ENCODE results near the gene TOMT. TPM values are rescaled to one million over a fixed set of nuclear protein-coding genes. Genes with fewer than 3 reads are reported as not detected.

Gene TOMT
- total RNA-seq, 2 experiments from 2014 or later: not detected

DNA sequence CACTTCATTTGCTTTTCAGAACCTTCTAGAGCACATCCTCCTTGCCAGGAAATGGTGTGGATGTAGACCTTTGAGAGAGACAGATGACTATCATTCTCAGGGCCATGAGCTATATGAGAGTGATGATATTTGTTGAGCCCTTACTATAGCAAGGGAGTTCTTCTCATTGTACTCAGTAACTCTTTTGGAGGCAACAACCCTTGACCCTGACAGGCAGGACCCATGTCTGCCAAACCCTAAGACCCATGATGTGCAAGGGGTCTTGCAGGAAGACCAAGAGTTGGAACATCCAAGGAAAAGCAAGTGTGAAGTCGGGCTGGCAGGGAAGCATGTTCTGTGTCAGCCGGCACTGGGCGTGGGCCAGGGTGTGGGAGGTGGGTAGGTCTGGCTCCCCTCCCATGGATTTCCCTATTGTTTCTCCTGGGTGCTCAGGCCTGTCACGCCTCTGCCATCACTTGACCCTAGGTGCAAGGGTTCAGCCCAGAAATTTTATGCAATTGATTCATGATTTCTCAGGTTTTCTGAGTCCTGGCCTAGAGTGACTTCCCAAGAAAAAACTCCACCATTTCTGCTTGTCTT is 31.0 kb downstream of the TOMT start:
- Histone ChIP-seq H3K9me2 (ENCODE audit: insufficient read depth, low read length) (no peaks in the 10 kb centered on the region), H3K9me3 (ENCODE audit: low read length) (no peaks in the 10 kb centered on the region), H3K4me2 (ENCODE audit: low read length) (no peak overlapping the region), H4K20me1 (ENCODE audit: insufficient read depth, low read length) (no peaks in the 10 kb centered on the region), H2AFZ (ENCODE audit: low read length) (no peak overlapping the region), H3K36me3 (ENCODE audit: insufficient read depth, low read length) (no peaks in the 10 kb centered on the region), H3K79me2 (ENCODE audit: insufficient read depth, low read depth, low read length) (no peaks in the 10 kb centered on the region), H3K27ac (ENCODE audit: low read depth, low read length, poor library complexity, severe bottlenecking) (no peak overlapping the region), H3K4me1 (ENCODE audit: insufficient read depth, low read length, poor library complexity, severe bottlenecking) (no peaks in the 10 kb centered on the region), H3K4me3 (ENCODE audit: low read depth, low read length, poor library complexity, severe bottlenecking) (no peak overlapping the region)
- intact Hi-C loops (cut with micrococcal nuclease; ENCODE audit: unreplicated experiment): no loop called here
- no peak for DNase-seq (ENCODE audit: low spot score)
- TF ChIP-seq EZH2phosphoT487 (IDR thresholded peaks at IDR 0.05; ENCODE audit: borderline replicate concordance, low read depth, low read length): no peak
- TF ChIP-seq, protein P1, sequence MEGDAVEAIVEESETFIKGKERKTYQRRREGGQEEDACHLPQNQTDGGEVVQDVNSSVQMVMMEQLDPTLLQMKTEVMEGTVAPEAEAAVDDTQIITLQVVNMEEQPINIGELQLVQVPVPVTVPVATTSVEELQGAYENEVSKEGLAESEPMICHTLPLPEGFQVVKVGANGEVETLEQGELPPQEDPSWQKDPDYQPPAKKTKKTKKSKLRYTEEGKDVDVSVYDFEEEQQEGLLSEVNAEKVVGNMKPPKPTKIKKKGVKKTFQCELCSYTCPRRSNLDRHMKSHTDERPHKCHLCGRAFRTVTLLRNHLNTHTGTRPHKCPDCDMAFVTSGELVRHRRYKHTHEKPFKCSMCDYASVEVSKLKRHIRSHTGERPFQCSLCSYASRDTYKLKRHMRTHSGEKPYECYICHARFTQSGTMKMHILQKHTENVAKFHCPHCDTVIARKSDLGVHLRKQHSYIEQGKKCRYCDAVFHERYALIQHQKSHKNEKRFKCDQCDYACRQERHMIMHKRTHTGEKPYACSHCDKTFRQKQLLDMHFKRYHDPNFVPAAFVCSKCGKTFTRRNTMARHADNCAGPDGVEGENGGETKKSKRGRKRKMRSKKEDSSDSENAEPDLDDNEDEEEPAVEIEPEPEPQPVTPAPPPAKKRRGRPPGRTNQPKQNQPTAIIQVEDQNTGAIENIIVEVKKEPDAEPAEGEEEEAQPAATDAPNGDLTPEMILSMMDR (conservative IDR thresholded peaks at IDR 0.05; ENCODE audit: low read length): no peak
- CTCF ChIA-PET (ENCODE audit: unreplicated experiment): no interaction called here
- POLR2A ChIA-PET: no interaction called here
- BruUV-seq (replicated peaks): no TSS peak

DNA sequence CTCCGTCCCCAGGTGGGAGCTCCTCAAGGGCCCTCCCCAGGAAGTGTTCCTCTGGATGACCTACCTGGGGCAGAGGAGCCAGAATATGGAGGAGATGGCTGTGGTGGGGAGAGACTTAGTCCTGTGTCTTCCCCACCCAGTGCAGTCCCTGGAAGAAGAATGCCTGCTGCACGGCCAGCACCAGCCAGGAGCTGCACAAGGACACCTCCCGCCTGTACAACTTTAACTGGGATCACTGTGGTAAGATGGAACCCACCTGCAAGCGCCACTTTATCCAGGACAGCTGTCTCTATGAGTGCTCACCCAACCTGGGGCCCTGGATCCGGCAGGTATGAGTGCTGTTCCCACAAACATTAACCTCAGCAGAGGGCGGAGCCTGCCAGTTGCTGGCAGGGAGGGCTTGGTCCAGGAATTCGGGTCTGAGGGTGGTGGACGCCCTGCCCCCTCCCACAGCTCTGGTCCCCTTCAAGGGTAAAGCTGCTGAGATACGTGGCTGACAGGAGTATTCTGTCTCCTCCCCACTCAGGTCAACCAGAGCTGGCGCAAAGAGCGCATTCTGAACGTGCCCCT is 33.2 kb downstream of the TOMT start:
- CTCF ChIA-PET (ENCODE audit: unreplicated experiment): no interaction called here
- Histone ChIP-seq H4K20me1 (ENCODE audit: insufficient read depth, low read length) (no peaks in the 10 kb centered on the region), H3K36me3 (ENCODE audit: insufficient read depth, low read length) (no peaks in the 10 kb centered on the region), H3K79me2 (ENCODE audit: insufficient read depth, low read depth, low read length) (no peaks in the 10 kb centered on the region), H3K9me3 (ENCODE audit: low read length) (no peaks in the 10 kb centered on the region), H3K4me1 (ENCODE audit: insufficient read depth, low read length, poor library complexity, severe bottlenecking) (no peaks in the 10 kb centered on the region), H2AFZ (ENCODE audit: low read length) (no peak overlapping the region), H3K4me3 (ENCODE audit: low read depth, low read length, poor library complexity, severe bottlenecking) (no peak overlapping the region), H3K27ac (ENCODE audit: low read depth, low read length, poor library complexity, severe bottlenecking) (no peak overlapping the region), H3K9me2 (ENCODE audit: insufficient read depth, low read length) (no peaks in the 10 kb centered on the region), H3K4me2 (ENCODE audit: low read length) (no peak overlapping the region)
- POLR2A ChIA-PET: no interaction called here
- DNase-seq (ENCODE audit: low spot score): no peak
- no TSS peak for BruUV-seq (replicated peaks)
- intact Hi-C loops (cut with micrococcal nuclease; ENCODE audit: unreplicated experiment): no loop called here
- TF ChIP-seq, protein P1 (conservative IDR thresholded peaks at IDR 0.05; ENCODE audit: low read length): no peak
- no peak for TF ChIP-seq EZH2phosphoT487 (IDR thresholded peaks at IDR 0.05; ENCODE audit: borderline replicate concordance, low read depth, low read length)

DNA sequence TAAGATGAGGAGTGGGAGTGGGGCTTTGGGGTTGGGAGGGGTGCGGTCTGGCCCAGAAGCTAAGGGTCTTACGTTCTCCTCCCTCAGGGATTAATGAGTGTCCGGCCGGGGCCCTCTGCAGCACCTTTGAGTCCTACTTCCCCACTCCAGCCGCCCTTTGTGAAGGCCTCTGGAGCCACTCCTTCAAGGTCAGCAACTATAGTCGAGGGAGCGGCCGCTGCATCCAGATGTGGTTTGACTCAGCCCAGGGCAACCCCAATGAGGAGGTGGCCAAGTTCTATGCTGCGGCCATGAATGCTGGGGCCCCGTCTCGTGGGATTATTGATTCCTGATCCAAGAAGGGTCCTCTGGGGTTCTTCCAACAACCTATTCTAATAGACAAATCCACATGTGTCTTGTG is 33.8 kb downstream of the TOMT start:
- POLR2A ChIA-PET: no interaction called here
- no peaks in the 10 kb centered on the region for H3K4me1 ChIP-seq (ENCODE audit: insufficient read depth, low read length, poor library complexity, severe bottlenecking)
- H3K9me2 ChIP-seq (ENCODE audit: insufficient read depth, low read length): no peaks in the 10 kb centered on the region
- H3K9me3 ChIP-seq (ENCODE audit: low read length): no peaks in the 10 kb centered on the region
- H3K36me3 ChIP-seq (ENCODE audit: insufficient read depth, low read length): no peaks in the 10 kb centered on the region
- H3K27ac ChIP-seq (ENCODE audit: low read depth, low read length, poor library complexity, severe bottlenecking): no peak overlapping the region
- TF ChIP-seq EZH2phosphoT487 (IDR thresholded peaks at IDR 0.05; ENCODE audit: borderline replicate concordance, low read depth, low read length): no peak
- CTCF ChIA-PET (ENCODE audit: unreplicated experiment): no interaction called here
- no TSS peak for BruUV-seq (replicated peaks)
- no peak for DNase-seq (ENCODE audit: low spot score)
- H3K79me2 ChIP-seq (ENCODE audit: insufficient read depth, low read depth, low read length): no peaks in the 10 kb centered on the region
- no peak overlapping the region for H2AFZ ChIP-seq (ENCODE audit: low read length)
- no peaks in the 10 kb centered on the region for H4K20me1 ChIP-seq (ENCODE audit: insufficient read depth, low read length)
- intact Hi-C loops (cut with micrococcal nuclease; ENCODE audit: unreplicated experiment): no loop called here
- no peak overlapping the region for H3K4me2 ChIP-seq (ENCODE audit: low read length)
- H3K4me3 ChIP-seq (ENCODE audit: low read depth, low read length, poor library complexity, severe bottlenecking): no peak overlapping the region

All from OCI-LY7 (cell line).